Right lobe of liver (tissue), 6 donors: Measurements from ENCODE around the gene GAS2L2. TPM values are rescaled to one million over a fixed set of nuclear protein-coding genes. Genes with fewer than 3 reads are reported as not detected.
A peak's percentile ranks its signal among the peaks of the same experiment; 100 is the strongest.

Source experiments
- ATAC-seq, 4 donors: fragments of 200-7000 bp; cut with Tn5 transposase; one replicate each; pipeline ENCODE4 v1.9.1; 2020; ENCODE audit warnings: mild to moderate bottlenecking in 4 of 4, moderate library complexity in 4 of 4
- DNase-seq, 3 donors: peaks; one replicate each; pipeline ENCODE4 v3.0.0-alpha.2; 2020
- H3K27ac ChIP-seq, 3 donors: fragments of 200-600 bp; one replicate each; pipeline ENCODE4 v1.8.0; 2022
- H3K27me3 ChIP-seq, 2 donors: fragments of 200-600 bp; one replicate each; pipeline ENCODE4 v1.8.0; 2022
- H3K36me3 ChIP-seq, 4 donors: fragments of 200-600 bp; sonication (generic) in 1 of 4; one replicate each; pipeline versions ENCODE4 v1.5.1 to v1.8.0; 2017 to 2022; ENCODE audit warnings: control low read depth in 1 of 4
- H3K4me1 ChIP-seq, 4 donors: fragments of 200-600 bp; sonication (generic) in 1 of 4; one replicate each; pipeline versions ENCODE4 v1.5.1 to v1.8.0; 2017 to 2022; ENCODE audit warnings: control low read depth in 1 of 4
- H3K4me3 ChIP-seq, 3 donors: fragments of 200-600 bp; one replicate each; pipeline ENCODE4 v1.8.0; 2022
- H3K9me3 ChIP-seq, 4 donors: fragments of 200-600 bp; sonication (generic) in 1 of 4; one replicate each; pipeline versions ENCODE4 v1.5.1 to v1.8.0; 2017 to 2022; ENCODE audit warnings: control low read depth in 1 of 4
- CTCF ChIP-seq, 4 donors: fragments of 200-600 bp in 3 of 4; fragments of 450-650 bp in 1 of 4; IDR thresholded peaks; one replicate each; pipeline versions ENCODE4 v1.5.1 to v1.8.0; 2016 to 2022; ENCODE audit warnings: antibody characterized with exemption in 4 of 4, mild to moderate bottlenecking in 2 of 4
- POLR2A ChIP-seq: fragments of 450-650 bp; IDR thresholded peaks from one replicate; pipeline ENCODE4 v1.6.1; 2017; ENCODE audit warnings: antibody characterized with exemption, mild to moderate bottlenecking
- WGBS: methylation state at CpG from one replicate; pipeline ENCODE4 v1.1.6; 2018; ENCODE audit warnings: low coverage, low lambda C conversion rate; ENCODE audit not compliant: insufficient coverage; ENCODE audit errors: missing lambda C conversion rate; 5-methylcytosine and 5-hydroxymethylcytosine counted together
- intact Hi-C, 2 donors: fragments of 100-400 bp; cut with DNase I; formaldehyde crosslinking; loops; one replicate each; pipeline versions ENCODE4 v1.11.2 to v1.14.1; 2022
- total RNA-seq, 6 experiments: library from RNA; depleted of rRNA in 2 of 6; stranded (reverse); fragments of >200 nt in 2 of 6; fragmentation: NEBNext Ultra II Directional in 3 of 6; extraction: Animal tissue kit (Norgen Biotek cat#: 25700) in 3 of 6; gene quantifications; one replicate each; pipeline versions ENCODE4 v1.1.0 to v1.2.4, GENCODE V29; 2016 to 2023
- donor health status: DM: no; HTN: yes; CAD: no.
- donor health status: DM: no; HTN: no; CAD: no.
- donor health status: DM: no; HTN: no; CAD: no.
- donor health status: DM: no; HTN: yes; CAD: no.
- donor health status: DM: no; HTN: yes; CAD: no.

Gene GAS2L2
- total RNA-seq, 6 experiments from 2014 or later = not detected

- Histone ChIP-seq H3K36me3 (no peaks in the 10 kb centered on the region), H3K4me1 (no peaks in the 10 kb centered on the region), H3K27ac (no peak overlapping the region), H3K27me3 (no peaks in the 10 kb centered on the region), H3K9me3 (no peaks in the 10 kb centered on the region), H3K4me3 (no peak overlapping the region)
- DNase-seq (no peak), ATAC-seq (no peak)
- TF ChIP-seq POLR2A (no peak), CTCF (IDR thresholded peaks at IDR 0.05) (no peak)
- intact Hi-C loops = no loop called here
- WGBS = 81% methylated on average over 3 of the region's 7 CpGs
Measured at GRCh38 chr17:35740216-35740615, 12.8 kb downstream of the GAS2L2 start.

- no peak for ATAC-seq
- H3K9me3 ChIP-seq = no peaks in the 10 kb centered on the region
- DNase-seq = peak in 1 of 3 donors; percentile 22
- no CpG with 5 or more reads among the region's 5 CpGs for WGBS
- no peaks in the 10 kb centered on the region for H3K4me1 ChIP-seq
- no peaks in the 10 kb centered on the region for H3K27me3 ChIP-seq
- no peaks in the 10 kb centered on the region for H3K36me3 ChIP-seq
- intact Hi-C loops = no loop called here
- H3K27ac ChIP-seq = no peak overlapping the region
- H3K4me3 ChIP-seq = no peak overlapping the region
- TF ChIP-seq CTCF (IDR thresholded peaks at IDR 0.05) (no peak), POLR2A (no peak)
Measured at GRCh38 chr17:35738519-35739133, 14.4 kb downstream of the GAS2L2 start.

DNA sequence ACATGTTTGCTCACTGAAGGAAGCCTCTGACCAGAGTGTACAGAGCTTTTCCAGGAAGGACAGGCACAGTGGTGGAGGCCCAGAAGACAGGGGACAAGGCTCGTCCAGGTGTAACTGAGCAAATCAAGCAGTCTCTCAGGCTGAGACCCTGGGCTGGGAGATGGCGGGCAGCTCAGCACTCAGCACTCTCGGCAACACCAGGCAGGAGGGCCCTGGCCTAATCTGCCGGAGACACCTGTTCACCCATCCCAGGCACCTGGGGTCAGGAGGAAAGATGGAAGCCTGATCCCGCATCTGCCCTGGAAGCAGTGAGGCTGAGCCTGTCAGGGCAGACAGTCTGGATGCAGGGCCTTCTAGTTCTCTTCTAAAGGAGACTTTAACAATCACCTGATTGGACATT is 16.8 kb downstream of the GAS2L2 start:
- Histone ChIP-seq H3K36me3 (no peaks in the 10 kb centered on the region), H3K27ac (no peak overlapping the region), H3K4me1 (peaks cover 0 to 1% (median 0%) of the 10 kb centered on the region in 4 donors), H3K27me3 (no peaks in the 10 kb centered on the region), H3K9me3 (no peaks in the 10 kb centered on the region), H3K4me3 (no peak overlapping the region)
- TF ChIP-seq POLR2A (no peak), CTCF (IDR thresholded peaks at IDR 0.05) (no peak)
- DNase-seq (peak in 1 of 3 donors; percentile 31), ATAC-seq (no peak)
- intact Hi-C loops = no loop called here
- no CpG with 5 or more reads among the region's 5 CpGs for WGBS

DNA sequence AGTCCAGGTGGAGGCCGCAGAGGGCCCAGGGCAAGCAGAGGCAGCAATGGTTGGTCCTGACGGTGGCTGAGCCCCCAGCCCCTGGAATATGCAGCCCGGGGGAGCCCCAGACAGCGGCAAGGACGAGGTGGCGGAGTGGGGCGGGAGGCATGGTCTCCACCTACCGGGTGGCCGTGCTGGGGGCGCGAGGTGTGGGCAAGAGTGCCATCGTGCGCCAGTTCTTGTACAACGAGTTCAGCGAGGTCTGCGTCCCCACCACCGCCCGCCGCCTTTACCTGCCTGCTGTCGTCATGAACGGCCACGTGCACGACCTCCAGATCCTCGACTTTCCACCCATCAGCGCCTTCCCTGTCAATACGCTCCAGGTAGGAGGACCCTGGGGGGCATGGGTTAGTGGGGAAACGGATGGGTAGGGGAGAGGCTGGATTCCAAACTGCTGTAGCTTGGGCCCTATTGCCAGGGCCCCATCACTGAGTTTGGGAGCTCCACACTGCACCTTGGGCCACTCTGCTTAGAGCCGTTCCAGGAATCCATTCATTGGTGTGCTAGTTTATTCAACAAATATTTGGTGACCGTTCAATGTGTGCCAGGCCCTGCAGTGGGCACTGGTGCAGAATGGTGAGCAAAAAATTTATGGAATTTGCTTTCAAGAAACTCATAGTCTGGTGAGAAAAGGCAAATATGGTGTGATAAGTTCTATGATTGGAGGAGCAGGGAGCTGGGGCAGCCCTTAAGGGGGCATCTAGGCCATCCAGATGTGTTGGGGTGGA is 17.8 kb downstream of the GAS2L2 start:
- no peak for TF ChIP-seq POLR2A
- TF ChIP-seq CTCF (IDR thresholded peaks at IDR 0.05) = no peak
- no peaks in the 10 kb centered on the region for H3K9me3 ChIP-seq
- no peaks in the 10 kb centered on the region for H3K36me3 ChIP-seq
- peak in 1 of 3 donors; percentile 49 for DNase-seq
- no peak overlapping the region for H3K27ac ChIP-seq
- intact Hi-C loops = no loop called here
- H3K27me3 ChIP-seq = no peaks in the 10 kb centered on the region
- no peak overlapping the region for H3K4me3 ChIP-seq
- H3K4me1 ChIP-seq = peaks cover 0 to 4% (median 0%) of the 10 kb centered on the region in 4 donors
- ATAC-seq = no peak
- WGBS = 59% methylated on average over 4 of the region's 29 CpGs
